ENCODE results near the gene PABPN1L.
"Not testable (repeated sequence)": the region's sequence is repeated elsewhere in the genome, so short reads cannot be mapped to it uniquely, and the experiment has no call there.

PABPN1L gene

GRCh38 chr16:88830783-88831182, 35.7 kb downstream of the PABPN1L start:
- DNase-seq (ENCODE audit: low read depth): no peak

- DNase-seq (ENCODE audit: low read depth): no peak
Measured at GRCh38 chr16:88830258-88830657, 36.2 kb downstream of the PABPN1L start.

GRCh38 chr16:88828711-88829110, 37.7 kb downstream of the PABPN1L start:
- DNase-seq (ENCODE audit: low read depth): no peak

GRCh38 chr16:88827727-88828126, 38.7 kb downstream of the PABPN1L start:
- no peak for DNase-seq (ENCODE audit: low read depth)

- no peak for DNase-seq (ENCODE audit: low read depth)
Measured at GRCh38 chr16:88826070-88826840, 40.2 kb downstream of the PABPN1L start.

GRCh38 chr16:88825146-88825545, 41.3 kb downstream of the PABPN1L start:
- no peak for DNase-seq (ENCODE audit: low read depth)

GRCh38 chr16:88824256-88825077, 42.0 kb downstream of the PABPN1L start:
- no peak for DNase-seq (ENCODE audit: low read depth)

GRCh38 chr16:88823646-88824045, 42.8 kb downstream of the PABPN1L start:
- not testable (repeated sequence) for DNase-seq (ENCODE audit: low read depth)

- no peak for DNase-seq (ENCODE audit: low read depth)
Measured at GRCh38 chr16:88822281-88823040, 44.0 kb downstream of the PABPN1L start.

- no peak for DNase-seq (ENCODE audit: low read depth)
Measured at GRCh38 chr16:88821168-88821850, 45.2 kb downstream of the PABPN1L start.

- DNase-seq (ENCODE audit: low read depth): no peak
Measured at GRCh38 chr16:88820385-88821025, 46.0 kb downstream of the PABPN1L start.

- DNase-seq (ENCODE audit: low read depth): no peak
Measured at GRCh38 chr16:88819126-88819525, 47.3 kb downstream of the PABPN1L start.

- no peak for DNase-seq (ENCODE audit: low read depth)
Measured at GRCh38 chr16:88818575-88818874, 47.9 kb downstream of the PABPN1L start.

GRCh38 chr16:88817785-88818574, 48.5 kb downstream of the PABPN1L start:
- DNase-seq (ENCODE audit: low read depth): no peak

- no peak for DNase-seq (ENCODE audit: low read depth)
Measured at GRCh38 chr16:88816736-88817535, 49.5 kb downstream of the PABPN1L start.

- no peak for DNase-seq (ENCODE audit: low read depth)
Measured at GRCh38 chr16:88815901-88816589, 50.4 kb downstream of the PABPN1L start.

- DNase-seq (ENCODE audit: low read depth): no peak
Measured at GRCh38 chr16:88815227-88815626, 51.2 kb downstream of the PABPN1L start.

GRCh38 chr16:88814144-88814502, 52.3 kb downstream of the PABPN1L start:
- DNase-seq (ENCODE audit: low read depth): no peak
